HG03108 (cell line): Measurements from ENCODE around the gene ALDH2.
"Not testable (repeated sequence)": the region's sequence is repeated elsewhere in the genome, so short reads cannot be mapped to it uniquely, and the experiment has no call there.

Experiments
- ATAC-seq: cut with Tn5 transposase; IDR thresholded peaks from one replicate; pipeline ENCODE4 v1.9.1; 2021; ENCODE audit warnings: moderate library complexity; ENCODE audit not compliant: unreplicated experiment

ALDH2 gene

GRCh38 chr12:111758120-111758561, 8.6 kb upstream of the ALDH2 start:
- ATAC-seq: no peak

GRCh38 chr12:111759271-111759670, 7.5 kb upstream of the ALDH2 start:
- no peak for ATAC-seq

GRCh38 chr12:111759991-111760390, 6.7 kb upstream of the ALDH2 start:
- no peak for ATAC-seq

DNA sequence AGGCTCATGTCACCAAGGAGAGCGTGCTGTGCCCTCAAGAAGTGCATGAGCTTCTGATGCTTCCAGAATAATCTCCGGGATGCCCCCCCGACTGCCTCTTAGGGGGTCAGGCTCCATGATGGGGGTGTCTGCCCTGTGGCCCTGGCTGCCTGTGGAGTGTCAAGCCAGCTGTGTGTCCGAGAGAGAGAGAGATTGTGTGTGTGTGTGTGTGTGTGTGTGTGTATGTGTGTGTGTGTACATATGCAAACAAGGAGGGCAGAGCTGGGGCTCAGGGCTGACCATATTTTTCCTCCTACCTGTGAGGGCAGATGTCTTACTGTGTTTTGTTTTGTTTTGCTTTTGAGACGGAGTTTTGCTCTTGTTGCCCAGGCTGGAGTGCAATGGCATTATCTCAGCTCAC, 5.6 kb upstream of the ALDH2 start:
- ATAC-seq: no peak

- no peak for ATAC-seq
Observed at GRCh38 chr12:111761706-111762105, 5.0 kb upstream of the ALDH2 start.

- not testable (repeated sequence) for ATAC-seq
Observed at GRCh38 chr12:111763552-111763951, 3.2 kb upstream of the ALDH2 start.

GRCh38 chr12:111764120-111764821, 2.5 kb upstream of the ALDH2 start:
- peak; percentile 46 for ATAC-seq

DNA sequence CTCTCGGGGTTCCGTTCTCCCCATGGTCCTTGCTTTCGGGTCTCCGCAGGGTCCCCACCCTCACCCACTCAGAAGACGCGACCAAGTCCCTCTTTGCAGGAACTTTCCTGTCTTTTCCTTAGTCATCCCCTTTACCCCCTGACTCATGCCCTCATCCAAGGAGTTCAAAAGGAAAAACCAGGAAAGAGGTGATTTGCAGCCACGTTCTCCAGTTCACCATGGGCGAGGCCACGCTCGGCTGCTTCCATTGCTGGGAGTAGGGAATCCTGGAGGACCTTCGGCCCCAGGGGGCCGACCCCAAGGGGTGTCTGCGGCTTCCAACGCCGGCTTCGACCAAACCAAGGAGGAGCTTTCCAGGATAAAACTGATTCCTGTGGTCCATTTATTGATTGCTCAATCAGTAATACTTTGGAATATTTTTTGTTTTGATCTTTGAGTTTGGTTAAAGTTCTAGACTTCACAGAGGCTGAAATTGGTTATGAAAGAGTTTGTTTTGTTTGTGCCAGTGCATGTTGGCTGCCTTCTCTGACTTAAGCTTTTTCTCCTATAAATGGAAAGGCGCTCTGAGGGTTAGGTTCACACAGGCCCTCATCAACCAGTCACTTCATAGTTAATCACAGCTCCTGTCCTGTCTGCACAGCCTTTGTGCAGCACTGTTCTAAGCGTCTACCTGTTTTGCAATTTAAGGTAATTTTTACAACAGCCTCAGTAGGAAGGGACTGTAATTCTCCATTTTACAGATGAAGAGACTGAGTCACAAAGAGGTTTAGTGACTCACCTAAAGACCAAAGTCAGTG, 827 bp downstream of the ALDH2 start:
- ATAC-seq: no peak

DNA sequence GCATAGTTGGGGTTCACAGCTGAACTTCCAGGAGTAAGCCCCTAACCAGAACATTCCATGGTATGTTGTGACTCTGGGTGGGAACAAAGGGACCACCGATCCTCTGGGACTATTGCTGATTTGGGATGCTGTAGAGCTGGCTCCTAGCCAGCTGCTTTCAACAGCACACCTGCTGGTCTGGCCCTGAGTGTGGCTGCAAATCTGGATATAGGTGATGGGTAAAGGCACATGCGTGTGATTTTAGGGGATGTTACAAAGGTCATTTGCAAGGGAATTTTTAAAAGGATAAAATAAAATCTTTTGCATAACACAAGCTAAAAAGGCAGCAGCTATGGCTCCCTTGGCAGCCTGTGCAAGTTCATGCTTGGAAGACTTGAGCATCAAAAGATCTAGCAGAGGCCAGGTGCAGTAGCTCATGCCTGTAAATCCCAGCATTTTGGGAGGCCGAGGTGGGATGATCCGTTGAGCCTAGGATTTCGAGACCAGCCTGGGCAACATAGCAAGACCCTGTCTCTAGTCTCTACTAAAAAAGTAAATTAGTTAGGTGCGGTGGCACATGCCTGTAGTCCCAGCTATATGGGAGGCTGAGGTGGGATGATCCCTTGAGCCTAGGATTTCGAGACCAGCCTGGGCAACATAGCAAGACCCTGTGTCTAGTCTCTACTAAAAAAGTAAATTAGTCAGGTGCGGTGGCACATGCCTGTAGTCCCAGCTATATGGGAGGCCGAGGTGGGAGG, 1.6 kb downstream of the ALDH2 start:
- no peak for ATAC-seq

DNA sequence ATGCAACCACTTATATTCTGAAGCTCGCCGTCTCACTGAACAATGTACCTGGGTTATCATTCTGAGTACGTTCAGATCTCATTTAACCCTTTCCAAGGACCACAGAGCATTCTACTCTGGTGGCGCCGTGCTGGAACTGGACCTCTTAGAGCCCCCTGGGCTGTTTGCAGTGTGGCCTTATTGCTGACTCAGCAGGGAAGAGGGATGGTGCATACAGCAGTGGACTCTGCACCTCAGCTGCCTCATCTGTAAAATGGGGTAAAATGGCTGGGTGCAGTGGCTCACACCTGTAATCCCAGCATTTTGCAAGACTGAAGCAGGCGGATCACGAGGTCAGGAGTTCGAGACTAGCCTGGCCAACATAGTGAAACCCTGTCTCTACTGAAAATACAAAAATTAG, 2.9 kb downstream of the ALDH2 start:
- no peak for ATAC-seq

- no peak for ATAC-seq
Observed at GRCh38 chr12:111773801-111774551, 7.2 kb downstream of the ALDH2 start.

GRCh38 chr12:111775205-111776193, 8.8 kb downstream of the ALDH2 start:
- no peak for ATAC-seq

DNA sequence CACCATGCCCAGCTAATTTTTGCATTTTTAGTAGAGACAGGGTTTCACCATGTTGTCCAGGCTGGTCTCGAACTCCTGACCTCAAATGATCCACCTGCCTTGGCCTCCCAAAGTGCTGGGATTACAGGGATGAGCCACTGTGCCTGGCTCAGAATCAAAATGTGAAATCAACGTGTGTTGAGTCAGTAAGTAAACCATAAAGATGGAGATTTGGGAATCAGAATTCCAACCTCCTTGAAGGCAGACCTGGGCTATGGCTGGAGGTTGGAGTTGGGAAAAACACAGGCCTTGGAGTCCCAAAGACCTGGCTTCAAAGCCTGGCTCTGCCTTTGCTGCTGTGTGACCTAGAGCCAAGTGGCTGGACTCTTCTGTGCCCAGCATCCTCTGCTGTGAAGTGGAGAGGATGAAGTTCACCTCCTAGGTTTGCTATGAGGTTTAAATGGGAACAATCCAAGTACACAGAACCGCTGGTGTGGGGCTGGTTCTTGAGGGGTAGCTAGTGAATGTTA, 10.2 kb downstream of the ALDH2 start:
- no peak for ATAC-seq

DNA sequence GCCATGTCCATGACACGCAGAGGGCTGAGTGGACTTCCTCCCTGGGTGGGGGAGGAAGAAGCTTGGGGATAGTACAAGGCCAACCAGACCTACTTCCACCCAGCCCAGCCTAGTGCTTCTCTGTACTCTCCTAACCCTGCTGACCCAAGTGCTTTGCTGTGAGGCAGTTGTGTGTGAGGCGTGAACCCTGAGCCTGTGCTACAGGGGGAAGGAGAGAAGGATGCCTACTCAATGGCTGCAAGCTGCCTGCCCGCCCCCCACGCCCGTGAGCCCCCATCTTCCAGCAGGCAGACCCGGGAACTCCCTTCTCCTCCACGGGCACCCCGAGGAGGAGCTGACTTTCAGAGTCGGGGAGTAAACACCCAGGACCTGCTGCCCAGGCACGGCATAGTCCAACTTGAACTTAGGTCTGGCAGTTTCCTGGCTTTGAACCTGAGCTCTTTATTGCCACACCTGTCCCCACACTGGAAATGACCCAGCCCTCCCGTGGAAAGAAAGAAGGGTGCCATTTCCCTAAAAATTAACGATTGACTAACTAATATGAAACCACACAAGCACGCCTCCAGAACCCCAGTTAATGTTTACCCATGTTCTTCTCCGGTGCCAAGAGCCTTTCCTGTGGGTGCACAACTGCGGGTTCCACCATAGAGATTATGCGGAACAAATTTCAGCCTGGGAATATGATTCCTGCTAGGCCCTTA, 10.8 kb downstream of the ALDH2 start:
- no peak for ATAC-seq

- no peak for ATAC-seq
Observed at GRCh38 chr12:111780166-111780565, 13.4 kb downstream of the ALDH2 start.

DNA sequence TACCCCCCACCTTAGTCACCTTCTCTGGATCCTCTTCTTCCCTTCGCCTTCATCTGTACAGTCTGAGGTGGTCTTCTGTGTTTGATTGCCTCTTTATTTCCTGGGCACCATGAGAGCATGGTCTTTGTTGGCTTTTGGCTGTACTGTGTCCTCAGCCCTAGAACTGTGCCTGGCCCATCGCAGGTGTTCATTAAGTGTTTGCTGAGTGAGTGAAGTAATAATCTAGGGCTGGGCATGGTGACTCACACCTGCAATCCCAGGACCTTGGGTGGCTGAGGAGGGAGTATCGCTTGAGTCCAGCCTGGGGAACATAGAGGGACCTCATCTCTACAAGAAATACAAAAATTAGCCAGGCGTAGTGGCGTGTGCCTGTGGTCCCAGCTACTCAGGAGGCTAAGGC, 13.9 kb downstream of the ALDH2 start:
- no peak for ATAC-seq

DNA sequence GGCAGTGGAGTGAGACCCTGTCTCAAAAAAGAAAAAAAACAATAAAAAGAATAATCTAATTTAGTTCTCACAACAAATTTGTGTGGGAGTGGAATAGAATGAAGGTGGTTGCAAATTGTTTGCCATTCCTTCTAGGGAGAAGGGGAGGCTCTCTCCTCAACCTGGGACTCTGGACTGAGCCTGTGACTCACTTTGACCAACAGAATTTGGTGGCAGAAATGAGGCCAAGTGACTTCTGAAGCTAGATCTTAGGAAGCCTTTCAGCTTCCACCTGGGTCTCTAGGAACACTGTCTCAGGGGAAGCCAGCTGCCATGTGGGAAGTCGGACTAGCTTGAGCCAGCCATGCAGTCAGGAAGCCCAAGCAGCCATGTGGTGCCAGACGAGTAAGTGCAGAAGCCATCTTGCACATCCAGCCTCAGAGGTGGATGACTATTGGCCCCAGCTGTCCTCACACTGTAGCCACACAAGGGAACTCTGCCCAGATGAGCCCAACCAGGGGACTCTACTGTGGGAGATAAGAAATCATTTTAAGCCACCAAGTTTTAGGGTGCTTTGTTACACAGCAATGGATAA, 14.4 kb downstream of the ALDH2 start:
- ATAC-seq: no peak

DNA sequence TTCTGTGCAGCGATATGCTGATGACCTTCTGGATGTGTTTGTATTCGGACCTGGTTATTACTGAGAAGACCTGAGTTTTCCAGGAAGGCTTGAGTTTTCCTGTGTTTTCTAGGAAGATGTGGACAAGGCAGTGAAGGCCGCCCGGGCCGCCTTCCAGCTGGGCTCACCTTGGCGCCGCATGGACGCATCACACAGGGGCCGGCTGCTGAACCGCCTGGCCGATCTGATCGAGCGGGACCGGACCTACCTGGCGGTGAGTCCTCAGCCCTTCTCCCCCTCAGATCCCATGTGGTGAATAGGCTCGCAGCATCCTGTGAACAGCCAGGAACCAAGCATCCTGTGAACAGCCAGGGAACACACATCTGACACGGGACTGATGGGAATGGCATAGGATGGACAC, 16.3 kb downstream of the ALDH2 start:
- no peak for ATAC-seq

- ATAC-seq: no peak
Observed at GRCh38 chr12:111784953-111785352, 18.2 kb downstream of the ALDH2 start.
